H1 (cell line): ENCODE data around the gene TNFSF11. TPM values are rescaled to one million over a fixed set of nuclear protein-coding genes. Genes with fewer than 3 reads are reported as not detected.

ENCODE experiments used
- CHD2 ChIP-seq: IDR thresholded peaks from 2 replicates; pipeline ENCODE4 v1.6.1; 2012; ENCODE audit warnings: low read length, improper control_type of control experiment
- GABPA ChIP-seq: IDR thresholded peaks from 2 replicates; pipeline ENCODE4 v1.6.1; 2011; ENCODE audit warnings: mild to moderate bottlenecking, low read length, moderate library complexity, borderline replicate concordance; ENCODE audit not compliant: insufficient read depth
- JUN ChIP-seq: IDR thresholded peaks from 2 replicates; pipeline ENCODE4 v1.6.1; 2011; ENCODE audit warnings: low read depth, mild to moderate bottlenecking, improper control_type of control experiment, low read length
- POLR2A ChIP-seq, 2 experiments: IDR thresholded peaks; 1 replicate in 1 of 2; 2 replicates in 1 of 2; pipeline ENCODE4 v1.6.1; 2011; ENCODE audit warnings: low read depth in 2 of 2, low read length in 2 of 2, mild to moderate bottlenecking in 2 of 2; ENCODE audit errors: control extremely low read depth in 1 of 2
- RBBP5 ChIP-seq: IDR thresholded peaks from 2 replicates; pipeline ENCODE4 v1.7.1; 2012; ENCODE audit warnings: low read depth, mild to moderate bottlenecking, inconsistent platforms, low read length, moderate library complexity, borderline replicate concordance
- SIRT6 ChIP-seq: IDR thresholded peaks from one replicate; pipeline ENCODE4 v1.7.1; 2012; ENCODE audit warnings: low read length, inconsistent platforms
- SRF ChIP-seq: IDR thresholded peaks from 2 replicates; pipeline ENCODE4 v1.6.1; 2011; ENCODE audit warnings: mild to moderate bottlenecking, low read depth, low read length, moderate library complexity
- SUZ12 ChIP-seq: fragments of 200-600 bp; sonication (generic); IDR thresholded peaks from 2 replicates; pipeline ENCODE4 v1.6.1; 2012; ENCODE audit warnings: mild to moderate bottlenecking, inconsistent platforms, low read length, moderate library complexity, mixed read lengths
- polyA plus RNA-seq, 7 experiments: library from polyadenylated mRNA; depleted of rRNA in 3 of 7; stranded (reverse) in 5 of 7; unstranded in 2 of 7; fragments of >200 nt in 5 of 7; fragments of 200-250 nt in 2 of 7; gene quantifications; 1 replicate in 5 of 7; 2 replicates in 1 of 7; 4 replicates in 1 of 7; pipeline versions ENCODE4 v1.2.1 to v1.2.3, GENCODE V29; 2011 to 2013; ENCODE audit warnings: missing spikeins in 2 of 7, mixed read lengths in 2 of 7
- total RNA-seq: library from RNA; stranded (reverse); fragmentation: NEBNext Ultra II Directional; extraction: Animal tissue kit (Norgen Biotek cat#: 25700); gene quantifications from 2 replicates; pipeline ENCODE4 v1.2.1, GENCODE V29; 2021

Gene TNFSF11
- total and polyA plus RNA-seq, 2 of the 8 experiments (the other 6 are each of a cell fraction or from before 2014, with no cell fraction given), result 9.3 to 12.0 TPM

- no peak for TF ChIP-seq JUN
- TF ChIP-seq POLR2A (IDR thresholded peaks at IDR 0.05; ENCODE audit: control extremely low read depth in 1 of 2, low read depth in 2 of 2, low read length in 2 of 2), result no peak
- no peak for TF ChIP-seq CHD2
- no peak for TF ChIP-seq SIRT6
- no peak for TF ChIP-seq RBBP5
- no peak for TF ChIP-seq SRF
- TF ChIP-seq SUZ12, result no peak
- TF ChIP-seq GABPA, result no peak
- TF ChIP-seq, all 59 proteins: peak for 0
Observed at GRCh38 chr13:42526804-42527203, 47.1 kb upstream of the TNFSF11 start (continued).
